SK-N-SH (cell line): ENCODE measurements around the gene PLAAT5.

Experiments used
- CTCF ChIP-seq: fragments of 200-600 bp; sonication (generic); IDR thresholded peaks from 2 replicates; pipeline ENCODE4 v1.6.1; 2017; ENCODE audit warnings: antibody characterized with exemption, mild to moderate bottlenecking, moderate library complexity
- EZH2phosphoT487 ChIP-seq: fragments of 200-600 bp; sonication (generic); IDR thresholded peaks from 2 replicates; pipeline ENCODE4 v1.6.1; 2017; ENCODE audit warnings: low read depth, mixed run types, mild to moderate bottlenecking, antibody characterized with exemption, moderate library complexity, borderline replicate concordance
- FOXM1 ChIP-seq: IDR thresholded peaks from 2 replicates; pipeline ENCODE4 v1.4.0; 2012; ENCODE audit warnings: low read depth, mild to moderate bottlenecking
- POLR2AphosphoS5 ChIP-seq: IDR thresholded peaks from 2 replicates; pipeline ENCODE4 v1.6.1; 2012; ENCODE audit warnings: low read depth, low read length
- RCOR1 ChIP-seq: fragments of 150-350 bp; IDR thresholded peaks from 2 replicates; pipeline ENCODE4 v1.6.1; 2017; ENCODE audit warnings: antibody characterized with exemption, low read length
- RFX5 ChIP-seq: IDR thresholded peaks from 2 replicates; pipeline ENCODE4 v1.6.1; 2012; ENCODE audit warnings: mild to moderate bottlenecking, improper control_type of control experiment, low read length

- TF ChIP-seq RCOR1 (no peak), CTCF (no peak), FOXM1 (no peak), EZH2phosphoT487 (no peak), RFX5 (no peak), POLR2AphosphoS5 (no peak)
These were observed 10.3 kb upstream of the PLAAT5 start for GRCh38 chr11:63501236-63501635.
